HG03565 (cell line): ENCODE data around the gene SPTBN4.
"Not testable (repeated sequence)": the region's sequence is repeated elsewhere in the genome, so short reads cannot be mapped to it uniquely, and the experiment has no call there.

ENCODE experiments used
- ATAC-seq: cut with Tn5 transposase; IDR thresholded peaks from one replicate; pipeline ENCODE4 v1.9.1; 2021; ENCODE audit warnings: mild to moderate bottlenecking, moderate library complexity; ENCODE audit not compliant: unreplicated experiment

The SPTBN4 gene

GRCh38 chr19:40466985-40467734 is at the start of gene SPTBN4:
Gene SPTBN4, plus strand, starts transcription at chr19:40467001. Its CDS starts 5,621 bp downstream, at chr19:40472622.
- no peak for ATAC-seq

- ATAC-seq = no peak
These were observed 49.2 kb upstream of the SPTBN4 start for GRCh38 chr19:40417643-40417981.

- no peak for ATAC-seq
These were observed 48.8 kb upstream of the SPTBN4 start for GRCh38 chr19:40418040-40418439.

- no peak for ATAC-seq
These were observed 47.7 kb upstream of the SPTBN4 start for GRCh38 chr19:40419066-40419612.

GRCh38 chr19:40419780-40420179 is 47.0 kb upstream of the SPTBN4 start:
- ATAC-seq = no peak

GRCh38 chr19:40420451-40420765 is 46.4 kb upstream of the SPTBN4 start:
- ATAC-seq = no peak

GRCh38 chr19:40420766-40421765 is 45.7 kb upstream of the SPTBN4 start:
- no peak for ATAC-seq

GRCh38 chr19:40421993-40422747 is 44.6 kb upstream of the SPTBN4 start:
- ATAC-seq = no peak

GRCh38 chr19:40422748-40423566 is 43.8 kb upstream of the SPTBN4 start:
- no peak for ATAC-seq

GRCh38 chr19:40423938-40424337 is 42.9 kb upstream of the SPTBN4 start:
- no peak for ATAC-seq

GRCh38 chr19:40424637-40425449 is 42.0 kb upstream of the SPTBN4 start:
- ATAC-seq = no peak

GRCh38 chr19:40425450-40426287 is 41.1 kb upstream of the SPTBN4 start, which contains the start of gene SERTAD1:
Gene SERTAD1, minus strand, starts transcription at chr19:40425992. Its CDS starts 2,446 bp downstream, at chr19:40423546.
- peak; percentile 78 for ATAC-seq

- ATAC-seq = not testable (repeated sequence)
These were observed 38.6 kb upstream of the SPTBN4 start for GRCh38 chr19:40428197-40428596.

GRCh38 chr19:40430242-40430641 is 36.6 kb upstream of the SPTBN4 start:
- not testable (repeated sequence) for ATAC-seq

GRCh38 chr19:40431698-40432097 is 35.1 kb upstream of the SPTBN4 start:
- no peak for ATAC-seq

- ATAC-seq = not testable (repeated sequence)
These were observed 34.0 kb upstream of the SPTBN4 start for GRCh38 chr19:40432760-40433159.

- ATAC-seq = no peak
These were observed 33.2 kb upstream of the SPTBN4 start for GRCh38 chr19:40433391-40434216.
